WTC11 (cell line): ENCODE measurements around the gene ANKRD28. TPM values are rescaled to one million over a fixed set of nuclear protein-coding genes. Genes with fewer than 3 reads are reported as not detected.

Experiments
- ATAC-seq: fragments of 200-7000 bp; cut with Tn5 transposase; 2 replicates; pipeline ENCODE4 v1.10.0; 2021; ENCODE audit warnings: mild to moderate bottlenecking, moderate library complexity
- CTCF ChIA-PET: fragments of 300-600 bp; sonication (Branson Sonifier 250); formaldehyde crosslinking; loops from one replicate; lab custom pipeline; 2021; ENCODE audit warnings: antibody characterized with exemption; lab: Charles Lee
- POLR2A ChIA-PET: fragments of 350-600 bp; sonication (Branson Sonifier 250); formaldehyde crosslinking; loops from one replicate; lab custom pipeline; 2021; ENCODE audit warnings: antibody characterized with exemption; lab: Charles Lee
- DNase-seq: peaks from one replicate; pipeline ENCODE4 v3.0.0; 2021; ENCODE audit warnings: low spot score
- H3K27ac Mint-ChIP-seq: 2 replicates; pipeline ENCODE4 v1.8.0; 2021; ENCODE audit warnings: mixed read lengths
- H3K27me3 Mint-ChIP-seq: 2 replicates; pipeline ENCODE4 v1.8.0; 2021; ENCODE audit warnings: low read depth, mild to moderate bottlenecking, moderate library complexity, mixed read lengths
- H3K36me3 Mint-ChIP-seq: 2 replicates; pipeline ENCODE4 v1.8.0; 2021; ENCODE audit warnings: mixed read lengths
- H3K4me1 Mint-ChIP-seq: 2 replicates; pipeline ENCODE4 v1.8.0; 2022; ENCODE audit warnings: mixed read lengths
- H3K4me3 Mint-ChIP-seq: 2 replicates; pipeline ENCODE4 v1.8.0; 2021; ENCODE audit warnings: mild to moderate bottlenecking, moderate library complexity, mixed read lengths
- H3K9me3 Mint-ChIP-seq: 2 replicates; pipeline ENCODE4 v1.8.0; 2021; ENCODE audit warnings: mixed read lengths
- ERG ChIP-seq: fragments of 250-450 bp; sonication (Bioruptor Pico); IDR thresholded peaks from 2 replicates; pipeline ENCODE4 v1.8.0; 2021; ENCODE audit warnings: mild to moderate bottlenecking
- FOXK1 ChIP-seq: sonication (generic); formaldehyde crosslinking; IDR thresholded peaks from 2 replicates; pipeline ENCODE4 v1.8.0; 2022; ENCODE audit warnings: mild to moderate bottlenecking, moderate library complexity, missing genetic modification reagents
- FOXP4 ChIP-seq: sonication (generic); formaldehyde crosslinking; IDR thresholded peaks from 2 replicates; pipeline ENCODE4 v1.8.0; 2022; ENCODE audit warnings: mild to moderate bottlenecking, missing genetic modification reagents
- GRHL2 ChIP-seq: fragments of 250-450 bp; sonication (Bioruptor Pico); IDR thresholded peaks from 2 replicates; pipeline ENCODE4 v1.8.0; 2022; ENCODE audit warnings: mild to moderate bottlenecking, moderate library complexity; ENCODE audit not compliant: insufficient replicate concordance, severe bottlenecking
- JAZF1 ChIP-seq: fragments of 250-450 bp; sonication (Bioruptor Pico); IDR thresholded peaks from 2 replicates; pipeline ENCODE4 v1.9.0; 2021; ENCODE audit warnings: moderate library complexity, mild to moderate bottlenecking, inconsistent platforms
- NR1H2 ChIP-seq: sonication (generic); formaldehyde crosslinking; IDR thresholded peaks from 2 replicates; pipeline ENCODE4 v1.9.0; 2021; ENCODE audit warnings: mild to moderate bottlenecking, moderate library complexity, missing genetic modification reagents
- SOX15 ChIP-seq: fragments of 250-450 bp; sonication (Bioruptor Pico); IDR thresholded peaks from 2 replicates; pipeline ENCODE4 v1.9.0; 2021; ENCODE audit warnings: mild to moderate bottlenecking
- TP53 ChIP-seq: sonication (generic); formaldehyde crosslinking; IDR thresholded peaks from 2 replicates; pipeline ENCODE4 v1.8.1; 2023; ENCODE audit warnings: mild to moderate bottlenecking, missing genetic modification reagents
- USF1 ChIP-seq: sonication (generic); formaldehyde crosslinking; IDR thresholded peaks from 2 replicates; pipeline ENCODE4 v1.8.0; 2022; ENCODE audit warnings: mild to moderate bottlenecking, missing genetic modification reagents
- ZNF219 ChIP-seq: sonication (generic); formaldehyde crosslinking; IDR thresholded peaks from 2 replicates; pipeline ENCODE4 v1.8.0; 2023; ENCODE audit warnings: missing genetic modification reagents, mild to moderate bottlenecking, borderline replicate concordance
- ZNF281 ChIP-seq: sonication (generic); formaldehyde crosslinking; IDR thresholded peaks from 2 replicates; pipeline ENCODE4 v1.8.0; 2023; ENCODE audit warnings: mild to moderate bottlenecking, missing genetic modification reagents
- ZNF416 ChIP-seq: fragments of 250-450 bp; sonication (Bioruptor Pico); IDR thresholded peaks from 2 replicates; pipeline ENCODE4 v1.9.0; 2021; ENCODE audit warnings: mild to moderate bottlenecking, inconsistent platforms
- ZNF423 ChIP-seq: fragments of 250-450 bp; sonication (Bioruptor Pico); IDR thresholded peaks from 2 replicates; pipeline ENCODE4 v2.1.2; 2022; ENCODE audit warnings: mild to moderate bottlenecking, moderate library complexity
- ZNF425 ChIP-seq: fragments of 250-450 bp; sonication (Bioruptor Pico); conservative IDR thresholded peaks from 2 replicates; pipeline ENCODE4 v1.9.0; 2021; ENCODE audit warnings: mild to moderate bottlenecking
- ZNF512 ChIP-seq: sonication (generic); formaldehyde crosslinking; IDR thresholded peaks from 2 replicates; pipeline ENCODE4 v1.8.1; 2022; ENCODE audit warnings: missing genetic modification reagents, borderline replicate concordance
- ZNF532 ChIP-seq: fragments of 250-450 bp; sonication (Bioruptor Pico); IDR thresholded peaks from 2 replicates; pipeline ENCODE4 v1.9.0; 2021; ENCODE audit warnings: mild to moderate bottlenecking, borderline replicate concordance
- total RNA-seq: library from RNA; stranded (reverse); gene quantifications from 3 replicates; pipeline ENCODE4 v1.2.3, GENCODE V29; 2021

Gene ANKRD28
- total RNA-seq, 1 experiment from 2014 or later, result 51.6 TPM

GRCh38 chr3:15654127-15654526, 143.7 kb downstream of the ANKRD28 start:
- Mint-ChIP-seq H3K9me3 (peaks cover 35% of the 10 kb centered on the region), H3K4me1 (peaks cover 18% of the 10 kb centered on the region), H3K36me3 (peaks cover 24% of the 10 kb centered on the region), H3K4me3 (no peak overlapping the region), H3K27ac (no peak overlapping the region), H3K27me3 (no peaks in the 10 kb centered on the region; the same call in 1 of the 2 replicates)
- TF ChIP-seq ZNF281 (CRISPR knock-in tag) (no peak), FOXP4 (CRISPR knock-in tag) (no peak), TP53 (CRISPR knock-in tag) (no peak), FOXK1 (CRISPR knock-in tag) (no peak), ZNF512 (no peak), ERG (no peak), SOX15 (CRISPR knock-in tag) (no peak), JAZF1 (CRISPR knock-in tag) (no peak), ZNF532 (CRISPR knock-in tag) (no peak), ZNF423 (CRISPR knock-in tag) (no peak), USF1 (CRISPR knock-in tag) (no peak), ZNF416 (no peak), NR1H2 (CRISPR knock-in tag) (no peak), GRHL2 (CRISPR knock-in tag) (no peak), ZNF425 (CRISPR knock-in tag) (no peak), ZNF219 (CRISPR knock-in tag) (no peak)
- ATAC-seq (peak; percentile 55), DNase-seq (no peak)
- CTCF ChIA-PET, result no interaction called here
- POLR2A ChIA-PET, result interaction anchor here (0.7 kb wide), 1 partner anchor 1447 kb away, joined by 4 read pairs; no protein-coding TSS in a partner anchor
